ENCODE data around the gene ZNF124. TPM values are rescaled to one million over a fixed set of nuclear protein-coding genes. Genes with fewer than 3 reads are reported as not detected.
"Not testable (repeated sequence)": the region's sequence is repeated elsewhere in the genome, so short reads cannot be mapped to it uniquely, and the experiment has no call there.

The ZNF124 gene
- total and polyA plus RNA-seq, 2 of the 13 experiments (the other 11 are each of a cell fraction or from before 2014, with no cell fraction given): 9.7 to 134 TPM

DNA sequence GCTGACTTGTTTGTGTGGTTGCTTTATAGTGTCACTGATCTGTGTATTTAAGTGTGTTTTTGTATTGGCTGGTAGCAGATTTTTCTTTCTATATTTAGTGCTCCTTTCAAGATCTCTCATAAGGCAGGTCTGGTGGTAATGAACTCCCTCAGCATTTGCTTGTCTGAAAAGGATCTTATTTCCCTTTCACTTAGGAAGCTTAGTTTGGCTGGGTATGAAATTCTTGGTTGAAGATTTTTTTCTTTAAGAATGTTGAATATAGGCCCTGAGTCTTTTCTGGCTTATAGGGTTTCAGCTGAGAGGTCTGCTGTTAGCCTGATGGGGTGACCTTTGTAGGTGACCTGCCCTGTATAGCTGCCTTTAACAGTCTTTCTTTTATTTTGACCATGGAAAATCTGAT lies 32.3 kb downstream of the ZNF124 start:
- H4K20me1 ChIP-seq (ENCODE audit: insufficient read depth, low read length); DNase-seq (ENCODE audit: low spot score); H2AFZ ChIP-seq (ENCODE audit: low read length); FAIRE-seq; H3K27ac ChIP-seq (ENCODE audit: extremely low read length, insufficient read depth, low read length); POLR2A ChIA-PET; H3K9ac ChIP-seq (ENCODE audit: insufficient read depth, low read depth, low read length); CTCF ChIA-PET (ENCODE audit: low intra/inter-chr PET ratio, low total read pairs); H3K4me1 ChIP-seq (ENCODE audit: insufficient read depth, low read length); H3K4me3 ChIP-seq (replicated peaks in 1 of 3; ENCODE audit: insufficient read depth in 1 of 3, low read depth in 2 of 3, low read length in 3 of 3); H3K4me2 ChIP-seq (ENCODE audit: low read depth, low read length); H3K27me3 ChIP-seq (ENCODE audit: control insufficient read depth in 1 of 2, insufficient read depth in 2 of 2, low read length in 2 of 2); in situ Hi-C loops (cut with HindIII; ENCODE audit: extremely low pct_ligation_motif_present, low pct_unique_long_range_greater_than_20kb); ATAC-seq; intact Hi-C loops (cut with micrococcal nuclease; ENCODE audit: unreplicated experiment); H3K79me2 ChIP-seq (ENCODE audit: insufficient read depth, low read length); BruUV-seq (replicated peaks): not testable (repeated sequence)
- H3K36me3 ChIP-seq (replicated peaks in 1 of 2; ENCODE audit: control insufficient read depth in 1 of 2, insufficient read depth in 2 of 2, low read length in 2 of 2): peaks cover 0 to 21% of the 10 kb centered on the region in 2 experiments; a peak in 3 of 5 replicates
- H3K9me3 ChIP-seq (ENCODE audit: low read length): peaks cover 58% of the 10 kb centered on the region
- TF ChIP-seq ZFP1 (CRISPR knock-in tag; IDR thresholded peaks at IDR 0.05): peak; percentile 97

DNA sequence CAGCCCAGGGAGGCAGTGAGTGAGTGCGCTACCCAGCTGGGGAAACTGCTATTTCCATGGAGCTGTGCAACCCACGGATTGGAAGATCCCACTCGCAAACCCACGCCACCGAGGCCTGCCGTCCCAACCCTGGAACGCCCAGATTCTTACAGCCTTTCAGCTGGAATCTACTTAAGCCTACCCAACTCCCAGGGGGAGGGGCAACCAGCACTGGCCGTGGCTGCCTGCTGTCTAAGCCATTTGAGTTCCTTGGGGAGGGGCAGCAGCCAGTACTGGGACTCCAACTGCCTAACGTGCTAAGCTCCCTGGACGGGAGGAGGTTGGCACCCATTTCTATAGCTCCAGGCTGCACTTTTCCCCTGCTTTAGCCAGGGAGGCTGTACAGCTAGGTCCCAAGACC lies 40.6 kb downstream of the ZNF124 start:
- no peak for TF ChIP-seq ZNF567 (CRISPR knock-in tag; IDR thresholded peaks at IDR 0.05; ENCODE audit: borderline replicate concordance)
- no peak for TF ChIP-seq ZNF7 (CRISPR knock-in tag; IDR thresholded peaks at IDR 0.05)
- TF ChIP-seq U2AF1 (optimal IDR thresholded peaks at IDR 0.05; ENCODE audit: low read depth, low read length): no peak
- TF ChIP-seq, protein P1, sequence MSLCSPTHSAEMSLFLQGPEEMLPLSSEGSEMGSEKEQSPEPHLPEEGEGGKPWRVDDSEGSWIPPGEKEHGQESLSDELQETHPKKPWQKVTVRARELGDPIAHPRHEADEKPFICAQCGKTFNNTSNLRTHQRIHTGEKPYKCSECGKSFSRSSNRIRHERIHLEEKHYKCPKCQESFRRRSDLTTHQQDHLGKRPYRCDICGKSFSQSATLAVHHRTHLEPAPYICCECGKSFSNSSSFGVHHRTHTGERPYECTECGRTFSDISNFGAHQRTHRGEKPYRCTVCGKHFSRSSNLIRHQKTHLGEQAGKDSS (CRISPR knock-in tag; IDR thresholded peaks at IDR 0.05; ENCODE audit: borderline replicate concordance, low read depth): no peak
- Histone ChIP-seq H3K4me2 (ENCODE audit: low read depth, low read length) (no peak overlapping the region), H3K27ac (ENCODE audit: extremely low read length, insufficient read depth, low read length) (no peak overlapping the region), H2AFZ (ENCODE audit: low read length) (no peak overlapping the region), H3K9me3 (ENCODE audit: low read length) (peaks cover 26% of the 10 kb centered on the region), H3K9ac (ENCODE audit: insufficient read depth, low read depth, low read length) (no peak overlapping the region), H3K27me3 (ENCODE audit: control insufficient read depth in 1 of 2, insufficient read depth in 2 of 2, low read length in 2 of 2) (no peaks in the 10 kb centered on the region), H3K4me3 (replicated peaks in 1 of 3; ENCODE audit: insufficient read depth in 1 of 3, low read depth in 2 of 3, low read length in 3 of 3) (no peak overlapping the region), H3K36me3 (replicated peaks in 1 of 2; ENCODE audit: control insufficient read depth in 1 of 2, insufficient read depth in 2 of 2, low read length in 2 of 2) (peaks cover 2 to 10% of the 10 kb centered on the region in 2 experiments; a peak in 3 of 5 replicates), H4K20me1 (ENCODE audit: insufficient read depth, low read length) (no peaks in the 10 kb centered on the region), H3K79me2 (ENCODE audit: insufficient read depth, low read length) (peaks cover 12% of the 10 kb centered on the region), H3K4me1 (ENCODE audit: insufficient read depth, low read length) (no peaks in the 10 kb centered on the region)
- CTCF ChIA-PET (ENCODE audit: low intra/inter-chr PET ratio, low total read pairs): no interaction called here
- WGBS (ENCODE audit: low lambda C conversion rate): 100% methylated on average over 1 of the region's 10 CpGs
- no TSS peak for BruUV-seq (replicated peaks)
- intact Hi-C loops (cut with micrococcal nuclease; ENCODE audit: unreplicated experiment) (no loop called here), in situ Hi-C loops (cut with HindIII; ENCODE audit: extremely low pct_ligation_motif_present, low pct_unique_long_range_greater_than_20kb) (no loop called here)
- POLR2A ChIA-PET: no interaction called here
- DNase-seq (ENCODE audit: low spot score) (no peak), ATAC-seq (no peak), FAIRE-seq (no peak)

All from HepG2 (cell line).